ENCODE measurements around the gene FA2H.

GRCh38 chr16:74778646-74779045 is 4.0 kb upstream of the FA2H start:
- TF ChIP-seq CTCF (IDR thresholded peaks at IDR 0.05): no peak
- no peak for TF ChIP-seq EZH2 (IDR thresholded peaks at IDR 0.05)
